ENCODE measurements around the gene BPGM.

GRCh38 chr7:134623193-134623592 is 23.5 kb upstream of the BPGM start:
- TF ChIP-seq CTCF (IDR thresholded peaks at IDR 0.05) (no peak), POLR2A (IDR thresholded peaks at IDR 0.05) (no peak)

All from heart left ventricle (tissue), 13 donors.